EH (cell line): ENCODE results near the gene STRADA.

Source experiments
- DNase-seq: peaks from one replicate; pipeline ENCODE4 v3.0.0-alpha.2; 2015; ENCODE audit warnings: low read depth

Gene STRADA

GRCh38 chr17:63682981-63683380, 58.6 kb downstream of the STRADA start:
- DNase-seq = no peak

GRCh38 chr17:63682441-63682840, 59.2 kb downstream of the STRADA start:
- DNase-seq = no peak

- DNase-seq = no peak
These were observed 60.1 kb downstream of the STRADA start for GRCh38 chr17:63681530-63681929.

- DNase-seq = no peak
These were observed 60.9 kb downstream of the STRADA start for GRCh38 chr17:63680700-63681099.

GRCh38 chr17:63679214-63679613, 62.4 kb downstream of the STRADA start:
- DNase-seq = no peak

GRCh38 chr17:63676584-63676983, 65.0 kb downstream of the STRADA start:
- no peak for DNase-seq

GRCh38 chr17:63675607-63676546, 65.7 kb downstream of the STRADA start:
- DNase-seq = peak; percentile 92

GRCh38 chr17:63675231-63675606, 66.4 kb downstream of the STRADA start:
- DNase-seq = peak; percentile 46

- no peak for DNase-seq
These were observed 68.7 kb downstream of the STRADA start for GRCh38 chr17:63672856-63673255.

GRCh38 chr17:63665527-63666214, 75.9 kb downstream of the STRADA start:
- no peak for DNase-seq

- no peak for DNase-seq
These were observed 81.7 kb downstream of the STRADA start for GRCh38 chr17:63659850-63660249.

GRCh38 chr17:63658366-63658765, 83.2 kb downstream of the STRADA start:
- no peak for DNase-seq

GRCh38 chr17:63657786-63658185, 83.8 kb downstream of the STRADA start:
- no peak for DNase-seq

GRCh38 chr17:63653050-63653449, 88.5 kb downstream of the STRADA start:
- no peak for DNase-seq
